ENCODE data around the gene PPP1R16B. TPM values are rescaled to one million over a fixed set of nuclear protein-coding genes. Genes with fewer than 3 reads are reported as not detected.

PPP1R16B gene
- total RNA-seq, 4 donors from 2014 or later, result 0.72 to 3.0 (median 1.4) TPM

- intact Hi-C loops (cut with DNase I; ENCODE audit: low total_unique reads), result no loop called here
- TF ChIP-seq, protein P1, sequence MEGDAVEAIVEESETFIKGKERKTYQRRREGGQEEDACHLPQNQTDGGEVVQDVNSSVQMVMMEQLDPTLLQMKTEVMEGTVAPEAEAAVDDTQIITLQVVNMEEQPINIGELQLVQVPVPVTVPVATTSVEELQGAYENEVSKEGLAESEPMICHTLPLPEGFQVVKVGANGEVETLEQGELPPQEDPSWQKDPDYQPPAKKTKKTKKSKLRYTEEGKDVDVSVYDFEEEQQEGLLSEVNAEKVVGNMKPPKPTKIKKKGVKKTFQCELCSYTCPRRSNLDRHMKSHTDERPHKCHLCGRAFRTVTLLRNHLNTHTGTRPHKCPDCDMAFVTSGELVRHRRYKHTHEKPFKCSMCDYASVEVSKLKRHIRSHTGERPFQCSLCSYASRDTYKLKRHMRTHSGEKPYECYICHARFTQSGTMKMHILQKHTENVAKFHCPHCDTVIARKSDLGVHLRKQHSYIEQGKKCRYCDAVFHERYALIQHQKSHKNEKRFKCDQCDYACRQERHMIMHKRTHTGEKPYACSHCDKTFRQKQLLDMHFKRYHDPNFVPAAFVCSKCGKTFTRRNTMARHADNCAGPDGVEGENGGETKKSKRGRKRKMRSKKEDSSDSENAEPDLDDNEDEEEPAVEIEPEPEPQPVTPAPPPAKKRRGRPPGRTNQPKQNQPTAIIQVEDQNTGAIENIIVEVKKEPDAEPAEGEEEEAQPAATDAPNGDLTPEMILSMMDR (IDR thresholded peaks at IDR 0.05), result no peak
- no peak for TF ChIP-seq POLR2A (IDR thresholded peaks at IDR 0.05)
- WGBS, 2 donors, result 15 to 30% methylated on average over 15 to 25 of the region's 32 CpGs
- peak overlapping the region; percentile 32 for H3K4me3 ChIP-seq (ENCODE audit: low read depth, poor library complexity, severe bottlenecking)
- DNase-seq (ENCODE audit: low spot score in 2 of 2), result peak in 1 of 2 donors; percentile 58
These were observed 1.6 kb downstream of the PPP1R16B start for GRCh38 chr20:38806855-38807655.

GRCh38 chr20:38809942-38810341 lies 4.4 kb downstream of the PPP1R16B start:
- intact Hi-C loops (cut with DNase I; ENCODE audit: low total_unique reads), result no loop called here
- 63 to 65% methylated on average over 6 of the region's 6 CpGs for WGBS, 2 donors
- H3K4me3 ChIP-seq (ENCODE audit: low read depth, poor library complexity, severe bottlenecking), result no peak overlapping the region
- no peak for TF ChIP-seq POLR2A (IDR thresholded peaks at IDR 0.05)
- TF ChIP-seq, protein P1 (IDR thresholded peaks at IDR 0.05), result no peak
- peak in 1 of 2 donors; percentile 48 for DNase-seq (ENCODE audit: low spot score in 2 of 2)

GRCh38 chr20:38810926-38811630 lies 5.6 kb downstream of the PPP1R16B start:
- WGBS, 2 donors, result 76 to 90% methylated on average over 4 of the region's 4 CpGs
- TF ChIP-seq POLR2A (IDR thresholded peaks at IDR 0.05), result no peak
- TF ChIP-seq, protein P1 (IDR thresholded peaks at IDR 0.05), result no peak
- intact Hi-C loops (cut with DNase I; ENCODE audit: low total_unique reads), result no loop called here
- no peak overlapping the region for H3K4me3 ChIP-seq (ENCODE audit: low read depth, poor library complexity, severe bottlenecking)
- DNase-seq (ENCODE audit: low spot score in 2 of 2), result peak in 1 of 2 donors; percentile 62

GRCh38 chr20:38811769-38812168 lies 6.3 kb downstream of the PPP1R16B start:
- intact Hi-C loops (cut with DNase I; ENCODE audit: low total_unique reads), result no loop called here
- WGBS, 2 donors, result 73 to 77% methylated on average over 4 of the region's 4 CpGs

DNA sequence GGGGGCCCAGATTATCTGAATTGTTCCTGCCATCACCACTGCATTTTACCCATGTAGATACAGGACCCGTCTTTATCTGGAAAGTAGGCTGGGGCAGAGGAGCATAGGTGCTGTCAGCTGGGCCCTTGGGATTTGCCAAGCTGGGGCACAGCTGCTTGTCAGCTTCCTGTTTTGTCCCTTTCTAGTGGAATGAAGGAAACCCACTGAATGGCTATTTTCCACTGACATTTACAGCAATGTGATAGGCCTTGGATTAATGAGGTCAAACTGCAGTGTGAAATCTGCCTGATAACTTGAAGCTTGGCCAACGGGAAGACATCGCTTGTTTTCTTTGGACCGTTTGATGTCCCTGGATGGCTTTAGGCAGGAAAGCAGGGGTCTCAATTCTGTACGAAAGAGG lies 6.7 kb downstream of the PPP1R16B start:
- 66 to 68% methylated on average over 5 of the region's 5 CpGs for WGBS, 2 donors
- no peak for TF ChIP-seq POLR2A (IDR thresholded peaks at IDR 0.05)
- TF ChIP-seq, protein P1 (IDR thresholded peaks at IDR 0.05), result no peak
- peak in 1 of 2 donors; percentile 36 for DNase-seq (ENCODE audit: low spot score in 2 of 2)
- intact Hi-C loops (cut with DNase I; ENCODE audit: low total_unique reads), result no loop called here
- no peak overlapping the region for H3K4me3 ChIP-seq (ENCODE audit: low read depth, poor library complexity, severe bottlenecking)

More at GRCh38 chr20:38811769-38812168, 6.3 kb downstream of the PPP1R16B start:
- no peak for DNase-seq (ENCODE audit: low spot score in 2 of 2)
- no peak for TF ChIP-seq POLR2A (IDR thresholded peaks at IDR 0.05)
- TF ChIP-seq, protein P1 (IDR thresholded peaks at IDR 0.05), result no peak
- H3K4me3 ChIP-seq (ENCODE audit: low read depth, poor library complexity, severe bottlenecking), result no peak overlapping the region
